NCI-H1694 (cell line): ENCODE measurements around the gene SLC30A4.
A peak's percentile ranks its signal among the peaks of the same experiment; 100 is the strongest.
"Not testable (repeated sequence)": the region's sequence is repeated elsewhere in the genome, so short reads cannot be mapped to it uniquely, and the experiment has no call there.

Experiments used
- DNase-seq: peaks from one replicate; lab custom pipeline; 2025; lab: John Stamatoyannopoulos, UW

SLC30A4 gene

GRCh38 chr15:45510758-45511280, 11.7 kb downstream of the SLC30A4 start:
- DNase-seq: no peak

- not testable (repeated sequence) for DNase-seq
Measured at GRCh38 chr15:45507143-45507542, 15.4 kb downstream of the SLC30A4 start.

DNA sequence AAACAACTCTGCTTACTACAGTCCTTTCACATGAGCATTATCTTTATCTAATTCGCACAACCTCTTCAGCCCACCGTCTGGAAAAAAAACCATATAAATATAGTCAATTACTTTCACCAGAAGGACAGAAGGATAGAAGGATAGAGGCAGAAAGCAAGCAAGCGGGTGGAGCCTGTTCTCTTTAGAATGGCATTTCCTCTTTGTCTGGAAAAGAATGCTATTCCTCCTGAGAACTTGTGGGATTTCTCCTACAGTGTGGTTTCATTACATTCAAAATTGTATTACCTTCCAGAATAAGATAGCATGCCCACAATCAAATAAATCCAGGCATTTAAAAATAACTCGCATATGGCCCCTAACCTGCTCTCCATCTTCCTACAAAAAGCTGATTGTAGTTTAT, 23.1 kb downstream of the SLC30A4 start:
- DNase-seq: no peak

DNA sequence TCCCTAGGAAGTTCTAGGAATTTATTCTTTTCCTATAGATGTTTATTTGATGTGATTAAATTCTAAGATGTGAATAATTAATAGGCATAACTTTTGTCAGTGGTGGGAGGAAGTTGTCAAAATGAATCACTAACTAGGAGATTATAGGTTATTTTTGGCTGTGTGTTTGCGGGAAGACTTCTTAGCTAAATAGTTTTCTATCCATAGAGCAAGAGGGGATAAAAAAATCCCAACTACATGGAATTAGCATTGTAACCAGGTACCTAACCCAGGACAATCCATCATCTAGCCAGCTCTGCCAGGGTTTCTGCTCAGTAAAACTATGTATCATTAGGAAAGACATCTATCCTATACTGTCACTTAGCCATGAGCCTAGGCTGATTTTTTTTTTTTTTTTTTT, 23.9 kb downstream of the SLC30A4 start:
- DNase-seq: no peak

GRCh38 chr15:45497261-45497660, 25.3 kb downstream of the SLC30A4 start:
- no peak for DNase-seq

- DNase-seq: no peak
Measured at GRCh38 chr15:45496658-45497057, 25.9 kb downstream of the SLC30A4 start.

DNA sequence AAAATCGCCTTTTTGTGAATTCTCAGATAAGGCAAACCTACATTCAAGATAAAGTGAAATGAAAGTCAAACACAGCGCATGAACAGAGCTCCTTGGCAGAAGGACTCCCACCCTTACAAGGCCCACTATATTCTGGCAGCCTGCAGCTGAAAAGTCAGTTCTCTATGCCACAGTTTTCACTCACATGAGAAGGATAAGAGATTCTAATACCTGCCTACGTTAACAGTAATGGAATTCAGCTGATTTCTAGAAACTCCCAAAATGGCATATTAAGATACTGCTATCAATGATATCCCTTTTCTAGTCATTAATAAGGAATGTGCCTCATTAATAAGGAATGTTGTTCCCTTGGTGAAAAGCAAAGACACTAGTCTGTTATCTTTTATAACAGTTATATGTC, 27.0 kb downstream of the SLC30A4 start:
- no peak for DNase-seq

GRCh38 chr15:45489690-45490238, 32.8 kb downstream of the SLC30A4 start:
- no peak for DNase-seq

- DNase-seq: no peak
Measured at GRCh38 chr15:45486317-45486716, 36.2 kb downstream of the SLC30A4 start.

- no peak for DNase-seq
Measured at GRCh38 chr15:45481135-45481534, 41.4 kb downstream of the SLC30A4 start.

GRCh38 chr15:45476410-45476809, 46.1 kb downstream of the SLC30A4 start:
- DNase-seq: no peak

DNA sequence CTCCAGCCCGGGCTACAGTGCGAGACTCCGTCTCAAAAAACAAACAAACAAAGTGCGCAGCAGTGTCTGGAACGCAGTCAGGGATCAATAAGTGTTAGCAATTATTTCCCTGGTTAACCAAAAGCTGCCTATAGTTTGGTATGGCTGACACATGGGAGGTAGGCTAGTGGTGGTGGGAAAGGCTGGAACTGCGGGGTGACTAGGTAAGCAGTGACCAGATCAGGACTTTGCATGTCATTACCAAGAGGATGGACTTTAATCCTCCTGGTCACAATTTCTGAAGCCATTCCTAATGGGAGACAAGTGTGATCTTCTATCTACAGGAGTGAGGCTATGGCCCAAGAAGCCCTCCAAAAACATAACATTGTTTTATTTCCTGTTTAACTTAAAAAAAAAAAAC, 47.8 kb downstream of the SLC30A4 start:
- DNase-seq: no peak

DNA sequence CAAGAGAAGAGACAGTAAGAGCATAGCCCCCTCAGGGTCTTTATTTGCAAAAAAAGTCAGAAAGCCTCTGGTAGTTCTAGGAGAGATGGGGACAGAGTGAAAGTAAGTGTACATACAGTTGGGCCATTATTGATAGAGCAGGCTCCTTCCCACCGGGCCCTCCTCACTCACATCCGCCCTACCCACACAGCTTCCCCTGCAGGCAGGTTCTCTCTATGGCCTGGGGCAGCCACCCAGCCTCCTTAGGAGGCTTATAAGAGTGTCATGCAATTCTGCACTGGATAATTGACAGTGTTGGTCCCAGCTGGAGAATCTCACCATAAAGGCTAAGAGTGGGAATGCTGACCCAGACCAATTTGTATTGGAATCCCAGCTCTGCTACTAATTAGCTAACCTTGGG, 49.5 kb downstream of the SLC30A4 start:
- DNase-seq: no peak

DNA sequence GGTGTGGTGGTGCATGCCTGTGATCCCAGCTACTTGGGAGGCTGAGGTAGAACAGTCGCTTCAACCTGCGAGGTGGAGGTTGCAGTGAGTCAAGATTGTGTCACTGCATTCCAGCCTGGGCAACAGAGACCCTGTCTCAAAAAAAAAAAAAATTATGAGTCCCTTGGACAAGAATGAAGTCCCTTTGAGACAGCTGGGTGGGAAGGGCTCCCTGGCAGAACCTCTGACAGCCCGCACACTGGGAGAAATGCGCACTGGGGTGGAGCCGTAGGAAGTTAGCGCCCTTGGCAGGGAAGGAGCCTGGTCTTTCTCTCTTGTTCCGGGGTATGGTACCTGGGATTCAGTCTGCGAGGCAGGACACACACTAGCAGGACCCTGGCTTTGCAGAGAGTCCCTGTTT, 51.4 kb downstream of the SLC30A4 start:
- no peak for DNase-seq

- DNase-seq: no peak
Measured at GRCh38 chr15:45469441-45469840, 53.1 kb downstream of the SLC30A4 start.

DNA sequence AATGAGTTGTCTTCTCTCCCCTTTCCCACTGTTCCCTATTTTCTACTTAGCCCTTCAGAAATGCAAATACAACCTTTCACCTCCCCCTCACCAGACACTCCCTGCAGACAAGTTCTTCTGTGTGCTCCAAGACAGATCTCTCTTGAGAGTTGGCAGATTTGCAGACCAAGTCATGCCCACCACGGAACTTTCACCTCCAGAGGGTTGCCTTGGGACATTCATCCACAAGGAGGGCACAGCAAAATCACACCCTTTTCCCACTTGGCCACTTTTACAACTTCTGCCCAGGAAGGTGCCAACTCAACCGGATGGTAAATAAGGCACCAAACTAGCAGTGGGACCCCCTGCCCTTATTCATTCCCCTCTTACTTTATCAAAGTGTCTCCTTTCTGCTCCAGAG, 53.5 kb downstream of the SLC30A4 start:
- DNase-seq: no peak

- DNase-seq: no peak
Measured at GRCh38 chr15:45468294-45468693, 54.3 kb downstream of the SLC30A4 start.

DNA sequence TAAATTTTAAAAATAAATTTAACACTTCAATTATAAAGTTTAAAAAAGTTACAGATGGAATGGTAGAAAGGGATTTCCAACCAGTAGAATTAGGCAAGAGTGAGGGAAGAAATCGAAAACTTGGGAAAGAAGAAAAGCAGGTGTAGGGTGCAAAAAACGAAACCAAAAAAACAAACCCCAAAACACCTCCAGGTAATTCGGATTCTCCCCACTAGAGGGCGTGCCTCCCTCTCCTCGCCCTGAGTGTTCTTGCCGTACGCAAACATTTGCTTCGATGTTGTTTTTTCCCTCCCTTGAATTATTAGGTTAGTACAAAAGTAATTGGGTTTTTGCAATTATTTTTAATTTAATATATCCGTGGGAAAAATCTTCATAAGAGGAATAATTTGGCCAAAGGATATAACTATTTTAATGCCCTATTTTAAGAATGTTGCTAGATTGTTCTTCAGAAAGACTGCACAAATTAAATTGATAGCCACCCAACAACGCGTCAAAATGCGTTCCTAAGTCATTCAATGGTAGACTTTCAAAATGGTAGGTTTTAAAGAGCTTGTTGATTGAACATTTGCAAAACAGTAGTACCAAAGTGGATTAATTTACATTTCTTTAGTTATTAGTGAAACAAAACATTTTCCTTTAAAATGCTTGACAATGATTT, 63.7 kb downstream of the SLC30A4 start:
- DNase-seq: peak; percentile 60

GRCh38 chr15:45457641-45458539, 64.7 kb downstream of the SLC30A4 start:
- peak; percentile 94 for DNase-seq

DNA sequence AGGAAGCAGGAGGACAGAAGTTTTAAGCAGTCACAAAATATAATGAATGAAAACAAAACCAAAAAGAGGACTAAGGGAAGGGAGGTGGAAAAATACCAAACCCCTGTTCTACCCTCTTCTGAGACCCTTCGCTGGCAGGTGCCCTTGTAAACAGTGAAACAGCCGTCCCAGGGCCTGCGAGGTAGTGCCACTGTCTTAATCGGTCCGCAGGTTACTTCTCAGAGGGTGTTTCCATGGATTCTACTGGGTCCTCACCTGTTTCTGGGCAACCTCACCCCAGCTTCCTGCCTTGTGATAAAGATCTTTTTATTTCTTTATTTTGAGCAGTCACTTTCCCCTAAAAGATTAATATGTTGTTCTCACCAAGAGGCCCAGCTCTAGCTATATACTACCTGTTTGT, 65.3 kb downstream of the SLC30A4 start:
- DNase-seq: no peak

DNA sequence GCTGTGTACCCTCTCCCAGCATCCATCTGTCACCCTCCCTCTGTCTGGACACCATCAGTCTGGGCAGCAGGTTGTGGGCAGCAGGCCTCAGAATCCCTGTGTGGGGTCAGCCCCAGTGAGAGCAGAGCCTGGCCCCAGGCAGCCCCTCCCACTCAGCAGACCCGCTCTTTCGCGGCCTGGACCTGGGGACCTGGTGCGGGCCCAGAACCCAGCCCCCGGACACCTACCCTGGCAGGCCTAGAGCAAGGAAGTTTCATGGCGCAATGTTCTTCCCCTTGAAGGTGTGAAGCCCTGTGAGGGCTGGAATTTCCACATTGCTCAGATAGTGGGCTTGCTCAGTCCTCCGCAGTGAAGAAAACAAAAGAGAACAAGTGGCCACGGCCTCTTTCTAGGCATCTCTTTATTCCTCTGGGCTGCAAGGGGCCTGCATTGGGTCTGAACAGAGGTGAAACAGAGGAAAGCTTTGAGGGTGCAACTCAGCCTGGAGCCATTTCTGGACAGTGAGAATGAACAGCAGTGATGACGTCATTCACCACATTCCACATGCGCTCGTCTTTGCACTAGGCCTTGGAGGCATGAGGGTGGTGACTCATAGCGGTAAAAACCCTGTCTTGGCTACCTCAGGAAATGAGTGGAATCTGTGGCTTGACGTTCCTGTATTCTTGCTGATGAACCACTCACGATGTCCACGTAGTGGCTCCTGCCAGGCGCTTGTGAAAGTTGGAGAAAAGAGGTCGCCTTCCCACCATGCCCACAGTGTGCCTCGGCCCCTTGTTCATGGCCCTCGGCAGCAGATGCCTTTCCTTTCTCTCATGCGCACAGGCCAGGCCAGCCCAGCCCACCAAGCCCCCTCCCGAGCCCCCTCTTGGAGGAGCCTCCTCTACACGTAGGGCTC, 66.1 kb downstream of the SLC30A4 start:
- DNase-seq: no peak

DNA sequence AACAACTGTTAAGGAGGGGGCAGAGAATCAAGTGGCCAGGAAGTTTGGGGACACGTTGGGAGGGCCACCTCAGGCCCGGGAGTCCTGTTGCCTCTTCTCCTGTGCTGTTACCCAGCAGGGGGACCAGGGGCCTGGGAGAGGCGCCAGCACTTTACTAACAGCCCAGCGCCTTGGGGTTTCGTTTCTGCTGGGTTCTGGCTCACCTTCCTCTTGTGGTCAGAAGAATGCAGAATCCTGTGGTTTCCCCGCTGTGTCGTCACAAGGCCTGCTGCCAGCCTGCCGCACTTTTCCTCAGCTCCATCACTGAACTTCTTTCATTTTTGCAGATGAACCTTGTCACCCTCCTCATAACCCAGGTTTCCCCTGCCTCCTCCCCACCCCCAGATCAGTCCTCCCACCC, 67.7 kb downstream of the SLC30A4 start:
- DNase-seq: no peak
